ENCODE measurements around the gene LGR4. TPM values are rescaled to one million over a fixed set of nuclear protein-coding genes. Genes with fewer than 3 reads are reported as not detected.

The LGR4 gene
- total and polyA plus RNA-seq, 2 donors (not counting 1 experiment from before 2014, with no cell fraction given): 0.92 to 3.3 TPM

DNA sequence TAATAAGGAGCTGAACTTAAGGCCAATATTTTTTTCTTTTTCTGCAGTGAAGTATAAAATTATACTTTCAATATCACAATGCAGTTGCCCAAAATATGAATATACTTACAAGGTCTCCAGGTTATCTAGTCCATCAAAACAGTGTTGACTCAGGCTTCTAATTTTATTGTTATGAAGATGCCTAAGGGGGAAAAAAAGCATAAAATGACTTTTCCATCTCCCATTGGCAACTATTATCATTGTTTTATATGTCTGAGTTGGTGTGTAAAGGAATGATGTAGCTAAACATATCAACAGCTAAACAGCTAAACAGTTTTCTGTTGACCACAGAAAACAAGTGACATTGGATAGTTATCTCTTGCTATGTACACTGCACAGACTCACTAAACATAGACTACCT, 88.4 kb downstream of the LGR4 start:
- no peaks in the 10 kb centered on the region for H3K79me2 ChIP-seq (ENCODE audit: control insufficient read depth, insufficient read depth, low read length)
- H3K4me2 ChIP-seq (replicated peaks; ENCODE audit: low read depth, low read length, poor library complexity, severe bottlenecking): no peak overlapping the region
- ATAC-seq (ENCODE audit: low read depth) (no peak), DNase-seq (no peak)
- no peaks in the 10 kb centered on the region for H3K9me3 ChIP-seq (ENCODE audit: control extremely low read depth in 1 of 3, control insufficient read depth in 2 of 3, insufficient read depth in 1 of 3, low read length in 2 of 3)
- H3K27ac ChIP-seq (ENCODE audit: low read length in 2 of 2): no peak overlapping the region
- no peak overlapping the region for H3K9ac ChIP-seq (ENCODE audit: low read length)
- CTCF ChIA-PET: interaction anchor here (1.0 to 1.4 kb wide), 2 partner anchors 17 to 101 kb away, joined by 3 to 5 read pairs; no protein-coding TSS in a partner anchor
- H3K4me1 ChIP-seq (ENCODE audit: control insufficient read depth in 2 of 2, insufficient read depth in 2 of 2, low read length in 2 of 2): no peaks in the 10 kb centered on the region
- no peaks in the 10 kb centered on the region for H4K20me1 ChIP-seq (ENCODE audit: control insufficient read depth, insufficient read depth, low read length, poor library complexity, severe bottlenecking)
- H2AFZ ChIP-seq (ENCODE audit: insufficient read depth, low read depth, low read length, poor library complexity, severe bottlenecking): no peak overlapping the region
- no peak for TF ChIP-seq EZH2 (IDR thresholded peaks at IDR 0.05; ENCODE audit: borderline replicate concordance, insufficient read depth, low read depth, low read length, poor library complexity, severe bottlenecking)
- TF ChIP-seq, protein P1, sequence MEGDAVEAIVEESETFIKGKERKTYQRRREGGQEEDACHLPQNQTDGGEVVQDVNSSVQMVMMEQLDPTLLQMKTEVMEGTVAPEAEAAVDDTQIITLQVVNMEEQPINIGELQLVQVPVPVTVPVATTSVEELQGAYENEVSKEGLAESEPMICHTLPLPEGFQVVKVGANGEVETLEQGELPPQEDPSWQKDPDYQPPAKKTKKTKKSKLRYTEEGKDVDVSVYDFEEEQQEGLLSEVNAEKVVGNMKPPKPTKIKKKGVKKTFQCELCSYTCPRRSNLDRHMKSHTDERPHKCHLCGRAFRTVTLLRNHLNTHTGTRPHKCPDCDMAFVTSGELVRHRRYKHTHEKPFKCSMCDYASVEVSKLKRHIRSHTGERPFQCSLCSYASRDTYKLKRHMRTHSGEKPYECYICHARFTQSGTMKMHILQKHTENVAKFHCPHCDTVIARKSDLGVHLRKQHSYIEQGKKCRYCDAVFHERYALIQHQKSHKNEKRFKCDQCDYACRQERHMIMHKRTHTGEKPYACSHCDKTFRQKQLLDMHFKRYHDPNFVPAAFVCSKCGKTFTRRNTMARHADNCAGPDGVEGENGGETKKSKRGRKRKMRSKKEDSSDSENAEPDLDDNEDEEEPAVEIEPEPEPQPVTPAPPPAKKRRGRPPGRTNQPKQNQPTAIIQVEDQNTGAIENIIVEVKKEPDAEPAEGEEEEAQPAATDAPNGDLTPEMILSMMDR (IDR thresholded peaks at IDR 0.05): no peak
- no peaks in the 10 kb centered on the region for H3K27me3 ChIP-seq (replicated peaks in 1 of 4; ENCODE audit: control extremely low read depth in 1 of 4, control insufficient read depth in 3 of 4, insufficient read depth in 4 of 4, low read length in 3 of 4)
- Mint-ChIP-seq H3K27me3 (no peaks in the 10 kb centered on the region), H3K4me3 (no peak overlapping the region), H3K9me3 (ENCODE audit: insufficient read depth) (no peaks in the 10 kb centered on the region), H3K27ac (no peak overlapping the region), H3K4me1 (no peaks in the 10 kb centered on the region)
- intact Hi-C loops (cut with micrococcal nuclease): no loop called here
- no peaks in the 10 kb centered on the region for H3K36me3 ChIP-seq (replicated peaks in 1 of 2; ENCODE audit: control extremely low read depth in 1 of 2, control insufficient read depth in 1 of 2, extremely low read depth in 1 of 2, insufficient read depth in 2 of 2, low read length in 1 of 2)
- no peak overlapping the region for H3K4me3 ChIP-seq (ENCODE audit: control extremely low read depth in 1 of 5, extremely low read depth in 1 of 5, insufficient read depth in 1 of 5, low read depth in 2 of 5, low read length in 4 of 5)
- POLR2A ChIA-PET: no interaction called here

DNA sequence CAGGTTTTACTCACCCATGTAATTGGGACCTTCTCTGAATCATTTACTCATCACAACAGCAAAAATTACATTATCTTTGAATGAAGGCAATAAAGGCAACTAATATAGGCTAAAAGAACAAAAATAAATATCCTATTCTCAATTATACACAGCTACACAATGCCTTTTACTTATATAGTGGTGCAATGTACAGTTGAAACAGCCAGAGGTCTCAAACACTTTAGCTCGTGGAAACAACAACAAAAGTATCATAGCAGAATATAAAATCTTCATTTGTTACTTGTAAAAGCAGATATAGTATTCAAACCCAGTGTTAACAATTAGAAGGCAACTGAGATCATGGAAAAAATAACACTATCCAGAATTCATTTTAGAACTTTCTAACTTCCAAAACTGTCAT, 88.9 kb downstream of the LGR4 start:
- H3K27ac Mint-ChIP-seq: no peak overlapping the region
- no peak for DNase-seq

More for the DNA sequence above, 88.9 kb downstream of the LGR4 start:
- ATAC-seq (ENCODE audit: low read depth): no peak
- no peaks in the 10 kb centered on the region for H3K27me3 ChIP-seq (replicated peaks in 1 of 4; ENCODE audit: control extremely low read depth in 1 of 4, control insufficient read depth in 3 of 4, insufficient read depth in 4 of 4, low read length in 3 of 4)
- no peaks in the 10 kb centered on the region for H3K9me3 Mint-ChIP-seq (ENCODE audit: insufficient read depth)
- no peak overlapping the region for H3K4me3 ChIP-seq (ENCODE audit: control extremely low read depth in 1 of 5, extremely low read depth in 1 of 5, insufficient read depth in 1 of 5, low read depth in 2 of 5, low read length in 4 of 5)
- CTCF ChIA-PET: interaction anchor here (1.4 kb wide), 1 partner anchor 102 kb away, joined by 5 read pairs; no protein-coding TSS in a partner anchor
- WGBS (ENCODE audit: insufficient coverage): no CpG with 5 or more reads among the region's 1 CpG
- H3K4me1 ChIP-seq (ENCODE audit: control insufficient read depth in 2 of 2, insufficient read depth in 2 of 2, low read length in 2 of 2): no peaks in the 10 kb centered on the region
- H3K79me2 ChIP-seq (ENCODE audit: control insufficient read depth, insufficient read depth, low read length): no peaks in the 10 kb centered on the region
- H3K27ac ChIP-seq (ENCODE audit: low read length in 2 of 2): no peak overlapping the region
- H3K36me3 ChIP-seq (replicated peaks in 1 of 2; ENCODE audit: control extremely low read depth in 1 of 2, control insufficient read depth in 1 of 2, extremely low read depth in 1 of 2, insufficient read depth in 2 of 2, low read length in 1 of 2): no peaks in the 10 kb centered on the region
- no peaks in the 10 kb centered on the region for H3K9me3 ChIP-seq (ENCODE audit: control extremely low read depth in 1 of 3, control insufficient read depth in 2 of 3, insufficient read depth in 1 of 3, low read length in 2 of 3)
- no peaks in the 10 kb centered on the region for H3K4me1 Mint-ChIP-seq
- no peaks in the 10 kb centered on the region for H4K20me1 ChIP-seq (ENCODE audit: control insufficient read depth, insufficient read depth, low read length, poor library complexity, severe bottlenecking)
- no peak overlapping the region for H3K9ac ChIP-seq (ENCODE audit: low read length)
- H3K4me3 Mint-ChIP-seq: no peak overlapping the region
- H2AFZ ChIP-seq (ENCODE audit: insufficient read depth, low read depth, low read length, poor library complexity, severe bottlenecking): no peak overlapping the region
- no peaks in the 10 kb centered on the region for H3K27me3 Mint-ChIP-seq
- POLR2A ChIA-PET: no interaction called here
- no peak overlapping the region for H3K4me2 ChIP-seq (replicated peaks; ENCODE audit: low read depth, low read length, poor library complexity, severe bottlenecking)
- intact Hi-C loops (cut with micrococcal nuclease): no loop called here
- TF ChIP-seq, protein P1 (IDR thresholded peaks at IDR 0.05): no peak
- TF ChIP-seq EZH2 (IDR thresholded peaks at IDR 0.05; ENCODE audit: borderline replicate concordance, insufficient read depth, low read depth, low read length, poor library complexity, severe bottlenecking): no peak
